HL-60 (cell line): ENCODE measurements around the gene PDE4A. TPM values are rescaled to one million over a fixed set of nuclear protein-coding genes. Genes with fewer than 3 reads are reported as not detected.

Experiments used
- microRNA-seq: library from miRNA; unstranded; fragments of <30 nt; microRNA quantifications from one replicate; pipeline ENCODE4, GENCODE V29; 2018

Gene PDE4A

Small RNA genes within 50 kb of the gene (microRNA-seq; reads per million reads assigned to microRNA genes)
- gene MIR1181, result not detected
